ENCODE data around the gene NPIPA7.
"Not testable (repeated sequence)": the region's sequence is repeated elsewhere in the genome, so short reads cannot be mapped to it uniquely, and the experiment has no call there.

NPIPA7 gene

GRCh38 chr16:16378840-16379239, at the start of gene NPIPA7:
TSS of gene NPIPA7 (plus strand) at chr16:16379140. CDS start at chr16:16379245, 105 bp downstream.
- not testable (repeated sequence) for H3K4me3 ChIP-seq (ENCODE audit: low read length); H3K27me3 ChIP-seq (ENCODE audit: insufficient read depth, low read length); H3K4me1 ChIP-seq (ENCODE audit: insufficient read depth, low read length); H3K9ac ChIP-seq (ENCODE audit: low read depth, low read length); H3K36me3 ChIP-seq (ENCODE audit: insufficient read depth, low read depth, low read length); H3K27ac ChIP-seq (ENCODE audit: low read length); H3K9me3 ChIP-seq (ENCODE audit: insufficient read depth, low read depth, low read length)

GRCh38 chr16:16331466-16331865, 47.5 kb upstream of the NPIPA7 start:
- not testable (repeated sequence) for H3K4me3 ChIP-seq (ENCODE audit: low read length); H3K9me3 ChIP-seq (ENCODE audit: insufficient read depth, low read depth, low read length); H3K9ac ChIP-seq (ENCODE audit: low read depth, low read length)

DNA sequence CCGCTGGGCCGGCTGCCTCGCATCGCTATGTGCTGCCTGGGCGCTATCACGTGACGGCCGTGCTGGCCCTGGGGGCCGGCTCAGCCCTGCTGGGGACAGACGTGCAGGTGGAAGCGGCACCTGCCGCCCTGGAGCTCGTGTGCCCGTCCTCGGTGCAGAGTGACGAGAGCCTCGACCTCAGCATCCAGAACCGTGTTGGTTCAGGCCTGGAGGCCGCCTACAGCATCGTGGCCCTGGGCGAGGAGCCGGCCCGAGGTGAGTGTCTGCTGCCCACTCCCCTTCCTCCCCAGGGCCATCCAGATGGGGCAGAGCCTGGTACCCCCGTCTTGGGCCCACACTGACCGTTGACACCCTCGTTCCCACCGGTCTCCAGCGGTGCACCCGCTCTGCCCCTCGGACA, 21.4 kb upstream of the NPIPA7 start:
- not testable (repeated sequence) for H3K27ac ChIP-seq (ENCODE audit: low read length); H3K9ac ChIP-seq (ENCODE audit: low read depth, low read length); H3K9me3 ChIP-seq (ENCODE audit: insufficient read depth, low read depth, low read length); H3K4me1 ChIP-seq (ENCODE audit: insufficient read depth, low read length); H3K27me3 ChIP-seq (ENCODE audit: insufficient read depth, low read length); H3K36me3 ChIP-seq (ENCODE audit: insufficient read depth, low read depth, low read length); H3K4me3 ChIP-seq (ENCODE audit: low read length)

More at GRCh38 chr16:16331466-16331865, 47.5 kb upstream of the NPIPA7 start:
- H3K36me3 ChIP-seq (ENCODE audit: insufficient read depth, low read depth, low read length); H3K27me3 ChIP-seq (ENCODE audit: insufficient read depth, low read length); H3K27ac ChIP-seq (ENCODE audit: low read length); H3K4me1 ChIP-seq (ENCODE audit: insufficient read depth, low read length): not testable (repeated sequence)

DNA sequence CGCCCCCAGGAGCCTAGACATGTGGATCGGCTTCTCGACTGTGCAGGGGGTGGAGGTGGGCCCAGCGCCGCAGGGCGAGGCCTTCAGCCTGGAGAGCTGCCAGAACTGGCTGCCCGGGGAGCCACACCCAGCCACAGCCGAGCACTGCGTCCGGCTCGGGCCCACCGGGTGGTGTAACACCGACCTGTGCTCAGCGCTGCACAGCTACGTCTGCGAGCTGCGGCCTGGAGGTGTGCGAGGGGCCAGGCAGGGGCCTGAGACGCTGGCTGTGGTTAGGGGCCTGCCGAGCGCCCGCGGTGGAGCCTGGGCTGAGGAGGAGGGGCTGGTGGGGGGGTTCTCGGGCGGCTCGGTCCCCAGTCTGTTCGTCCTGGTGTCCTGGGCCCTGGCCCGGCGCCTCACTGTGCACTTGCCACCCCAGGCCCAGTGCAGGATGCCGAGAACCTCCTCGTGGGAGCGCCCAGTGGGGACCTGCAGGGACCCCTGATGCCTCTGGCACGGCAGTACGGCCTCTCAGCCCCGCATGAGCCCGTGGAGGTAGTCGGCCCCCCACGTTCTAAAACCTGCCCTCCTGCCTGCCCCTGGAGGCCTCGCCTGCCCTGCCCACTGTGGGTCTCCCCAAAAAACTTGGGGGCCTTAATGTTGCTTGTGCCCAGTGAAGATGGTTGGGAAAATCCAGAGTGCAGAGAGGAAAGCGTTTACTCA, 20.2 kb upstream of the NPIPA7 start:
- H3K36me3 ChIP-seq (ENCODE audit: insufficient read depth, low read depth, low read length); H3K4me3 ChIP-seq (ENCODE audit: low read length); H3K27me3 ChIP-seq (ENCODE audit: insufficient read depth, low read length); H3K9ac ChIP-seq (ENCODE audit: low read depth, low read length); H3K27ac ChIP-seq (ENCODE audit: low read length); H3K9me3 ChIP-seq (ENCODE audit: insufficient read depth, low read depth, low read length); H3K4me1 ChIP-seq (ENCODE audit: insufficient read depth, low read length): not testable (repeated sequence)

DNA sequence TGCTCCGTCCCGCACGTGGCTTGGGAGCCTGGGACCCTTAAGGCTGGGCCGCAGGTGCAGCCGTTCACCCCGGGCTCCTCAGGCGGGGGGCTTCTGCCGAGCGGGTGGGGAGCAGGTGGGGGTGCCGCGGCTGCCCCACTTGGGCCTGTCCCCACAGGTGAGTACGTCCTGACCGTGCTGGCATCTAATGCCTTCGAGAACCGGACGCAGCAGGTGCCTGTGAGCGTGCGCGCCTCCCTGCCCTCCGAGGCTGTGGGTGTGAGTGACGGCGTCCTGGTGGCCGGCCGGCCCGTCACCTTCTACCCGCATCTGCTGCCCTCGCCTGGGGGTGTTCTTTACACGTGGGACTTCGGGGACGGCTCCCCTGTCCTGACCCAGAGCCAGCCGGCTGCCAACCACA, 15.3 kb upstream of the NPIPA7 start:
- H3K4me3 ChIP-seq (ENCODE audit: low read length); H3K9ac ChIP-seq (ENCODE audit: low read depth, low read length); H3K9me3 ChIP-seq (ENCODE audit: insufficient read depth, low read depth, low read length); H3K4me1 ChIP-seq (ENCODE audit: insufficient read depth, low read length); H3K27me3 ChIP-seq (ENCODE audit: insufficient read depth, low read length); H3K36me3 ChIP-seq (ENCODE audit: insufficient read depth, low read depth, low read length); H3K27ac ChIP-seq (ENCODE audit: low read length): not testable (repeated sequence)

GRCh38 chr16:16364100-16364499, 14.8 kb upstream of the NPIPA7 start:
- H3K4me1 ChIP-seq (ENCODE audit: insufficient read depth, low read length); H3K9me3 ChIP-seq (ENCODE audit: insufficient read depth, low read depth, low read length); H3K27me3 ChIP-seq (ENCODE audit: insufficient read depth, low read length); H3K36me3 ChIP-seq (ENCODE audit: insufficient read depth, low read depth, low read length); H3K9ac ChIP-seq (ENCODE audit: low read depth, low read length); H3K27ac ChIP-seq (ENCODE audit: low read length); H3K4me3 ChIP-seq (ENCODE audit: low read length): not testable (repeated sequence)

- H3K4me1 ChIP-seq (ENCODE audit: insufficient read depth, low read length); H3K9ac ChIP-seq (ENCODE audit: low read depth, low read length); H3K4me3 ChIP-seq (ENCODE audit: low read length); H3K36me3 ChIP-seq (ENCODE audit: insufficient read depth, low read depth, low read length); H3K27ac ChIP-seq (ENCODE audit: low read length); H3K27me3 ChIP-seq (ENCODE audit: insufficient read depth, low read length); H3K9me3 ChIP-seq (ENCODE audit: insufficient read depth, low read depth, low read length): not testable (repeated sequence)
Observed at GRCh38 chr16:16364701-16365100, 14.2 kb upstream of the NPIPA7 start.

- H3K9me3 ChIP-seq (ENCODE audit: insufficient read depth, low read depth, low read length); H3K27ac ChIP-seq (ENCODE audit: low read length); H3K9ac ChIP-seq (ENCODE audit: low read depth, low read length); H3K4me3 ChIP-seq (ENCODE audit: low read length); H3K4me1 ChIP-seq (ENCODE audit: insufficient read depth, low read length); H3K27me3 ChIP-seq (ENCODE audit: insufficient read depth, low read length); H3K36me3 ChIP-seq (ENCODE audit: insufficient read depth, low read depth, low read length): not testable (repeated sequence)
Observed at GRCh38 chr16:16365319-16365718, 13.6 kb upstream of the NPIPA7 start.

- H3K4me3 ChIP-seq (ENCODE audit: low read length); H3K27ac ChIP-seq (ENCODE audit: low read length); H3K9me3 ChIP-seq (ENCODE audit: insufficient read depth, low read depth, low read length); H3K27me3 ChIP-seq (ENCODE audit: insufficient read depth, low read length); H3K9ac ChIP-seq (ENCODE audit: low read depth, low read length); H3K36me3 ChIP-seq (ENCODE audit: insufficient read depth, low read depth, low read length); H3K4me1 ChIP-seq (ENCODE audit: insufficient read depth, low read length): not testable (repeated sequence)
Observed at GRCh38 chr16:16365851-16366250, 13.1 kb upstream of the NPIPA7 start.

GRCh38 chr16:16366552-16367284, 12.2 kb upstream of the NPIPA7 start:
- H3K27me3 ChIP-seq (ENCODE audit: insufficient read depth, low read length); H3K4me3 ChIP-seq (ENCODE audit: low read length); H3K36me3 ChIP-seq (ENCODE audit: insufficient read depth, low read depth, low read length); H3K9me3 ChIP-seq (ENCODE audit: insufficient read depth, low read depth, low read length); H3K4me1 ChIP-seq (ENCODE audit: insufficient read depth, low read length); H3K9ac ChIP-seq (ENCODE audit: low read depth, low read length); H3K27ac ChIP-seq (ENCODE audit: low read length): not testable (repeated sequence)

DNA sequence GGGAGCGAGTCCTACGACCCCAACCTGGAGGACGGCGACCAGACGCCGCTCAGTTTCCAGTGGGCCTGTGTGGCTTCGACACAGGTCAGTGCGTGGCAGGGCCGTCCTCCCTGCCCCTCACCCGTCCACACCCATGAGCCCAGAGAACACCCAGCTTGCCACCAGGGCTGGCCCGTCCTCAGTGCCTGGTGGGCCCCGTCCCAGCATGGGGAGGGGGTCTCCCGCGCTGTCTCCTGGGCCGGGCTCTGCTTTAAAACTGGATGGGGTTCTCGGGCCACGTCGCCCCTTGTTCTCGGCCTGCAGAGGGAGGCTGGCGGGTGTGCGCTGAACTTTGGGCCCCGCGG, 11.7 kb upstream of the NPIPA7 start:
- not testable (repeated sequence) for H3K27me3 ChIP-seq (ENCODE audit: insufficient read depth, low read length); H3K4me3 ChIP-seq (ENCODE audit: low read length); H3K9me3 ChIP-seq (ENCODE audit: insufficient read depth, low read depth, low read length); H3K9ac ChIP-seq (ENCODE audit: low read depth, low read length); H3K36me3 ChIP-seq (ENCODE audit: insufficient read depth, low read depth, low read length); H3K4me1 ChIP-seq (ENCODE audit: insufficient read depth, low read length); H3K27ac ChIP-seq (ENCODE audit: low read length)

- H3K27me3 ChIP-seq (ENCODE audit: insufficient read depth, low read length); H3K9me3 ChIP-seq (ENCODE audit: insufficient read depth, low read depth, low read length); H3K36me3 ChIP-seq (ENCODE audit: insufficient read depth, low read depth, low read length); H3K4me3 ChIP-seq (ENCODE audit: low read length); H3K4me1 ChIP-seq (ENCODE audit: insufficient read depth, low read length); H3K27ac ChIP-seq (ENCODE audit: low read length); H3K9ac ChIP-seq (ENCODE audit: low read depth, low read length): not testable (repeated sequence)
Observed at GRCh38 chr16:16369081-16369856, 9.7 kb upstream of the NPIPA7 start.

All from iPS-20b (cell line).